ENCODE measurements around the gene LAMA4.

LAMA4 gene

GRCh38 chr6:112254921-112255320 is 554 bp upstream of the LAMA4 start:
- no peak for TF ChIP-seq CTCF (IDR thresholded peaks at IDR 0.05; ENCODE audit: low read depth, low read length, missing control alignments)
- no peak for DNase-seq (ENCODE audit: low read depth)
- H3K4me3 ChIP-seq (ENCODE audit: low read depth, low read length): peak overlapping the region; percentile 82
- in situ Hi-C loops (cut with HindIII; ENCODE audit: low sequenced_read_pairs): no loop called here

- in situ Hi-C loops (cut with HindIII; ENCODE audit: low sequenced_read_pairs): no loop called here
- TF ChIP-seq CTCF (IDR thresholded peaks at IDR 0.05; ENCODE audit: low read depth, low read length, missing control alignments): no peak
- peak overlapping the region; percentile 82 for H3K4me3 ChIP-seq (ENCODE audit: low read depth, low read length)
- DNase-seq (ENCODE audit: low read depth): no peak
Measured at GRCh38 chr6:112253498-112253840, 898 bp downstream of the LAMA4 start.

GRCh38 chr6:112252571-112253497 is 1.5 kb downstream of the LAMA4 start:
- H3K4me3 ChIP-seq (ENCODE audit: low read depth, low read length): peak overlapping the region; percentile 82
- DNase-seq (ENCODE audit: low read depth): no peak
- no peak for TF ChIP-seq CTCF (IDR thresholded peaks at IDR 0.05; ENCODE audit: low read depth, low read length, missing control alignments)

GRCh38 chr6:112251171-112251875 is 3.0 kb downstream of the LAMA4 start:
- DNase-seq (ENCODE audit: low read depth): no peak
- peak overlapping the region; percentile 82 for H3K4me3 ChIP-seq (ENCODE audit: low read depth, low read length)
- in situ Hi-C loops (cut with HindIII; ENCODE audit: low sequenced_read_pairs): no loop called here
- no peak for TF ChIP-seq CTCF (IDR thresholded peaks at IDR 0.05; ENCODE audit: low read depth, low read length, missing control alignments)

More at GRCh38 chr6:112252571-112253497, 1.5 kb downstream of the LAMA4 start:
- in situ Hi-C loops (cut with HindIII; ENCODE audit: low sequenced_read_pairs): no loop called here

- no peak overlapping the region for H3K4me3 ChIP-seq (ENCODE audit: low read depth, low read length)
- in situ Hi-C loops (cut with HindIII; ENCODE audit: low sequenced_read_pairs): no loop called here
- DNase-seq (ENCODE audit: low read depth): no peak
- TF ChIP-seq CTCF (IDR thresholded peaks at IDR 0.05; ENCODE audit: low read depth, low read length, missing control alignments): no peak
Measured at GRCh38 chr6:112249489-112249888, 4.9 kb downstream of the LAMA4 start.

- H3K4me3 ChIP-seq (ENCODE audit: low read depth, low read length): no peak overlapping the region
- in situ Hi-C loops (cut with HindIII; ENCODE audit: low sequenced_read_pairs): no loop called here
- no peak for TF ChIP-seq CTCF (IDR thresholded peaks at IDR 0.05; ENCODE audit: low read depth, low read length, missing control alignments)
- DNase-seq (ENCODE audit: low read depth): no peak
Measured at GRCh38 chr6:112247275-112247674, 7.1 kb downstream of the LAMA4 start.

Data from astrocyte of the cerebellum (primary cell).